Measurements from ENCODE around the gene TMEM53. TPM values are rescaled to one million over a fixed set of nuclear protein-coding genes. Genes with fewer than 3 reads are reported as not detected.

TMEM53 gene
- total RNA-seq, 1 donor from 2014 or later: 6.1 TPM

DNA sequence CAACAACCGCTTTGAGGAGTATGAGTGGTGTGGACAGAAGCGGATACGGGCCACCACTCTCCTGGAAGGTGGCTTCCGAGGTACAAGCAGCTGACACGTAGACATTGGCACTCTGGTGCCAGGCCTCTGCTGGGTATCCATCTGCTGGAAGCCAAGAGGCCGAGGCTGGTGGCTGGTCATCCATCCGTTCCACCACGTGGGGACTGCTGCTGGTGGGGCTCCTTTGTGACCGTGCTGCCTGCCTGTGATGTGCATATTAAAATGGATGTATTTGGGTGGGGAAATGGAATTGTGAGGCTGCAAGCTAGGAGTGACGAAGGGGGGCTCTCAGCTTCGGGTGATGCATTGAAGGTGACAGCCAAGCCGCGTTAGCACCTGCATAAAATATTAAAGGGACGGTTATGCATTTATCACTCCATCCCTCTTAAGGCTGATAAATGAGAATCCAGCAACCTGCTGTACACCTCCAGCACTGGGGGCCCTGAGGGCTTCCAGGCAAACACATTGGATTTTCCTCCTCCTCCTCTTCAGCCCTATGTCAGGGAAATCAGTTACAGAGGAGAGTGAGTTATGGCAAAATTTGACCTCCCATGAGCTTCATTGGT lies 38.1 kb downstream of the TMEM53 start:
- DNase-seq (ENCODE audit: low read depth) (no peak), FAIRE-seq (peak; percentile 18)
- Histone ChIP-seq H3K27me3 (ENCODE audit: control insufficient read depth, insufficient read depth, low read length) (no peaks in the 10 kb centered on the region), H3K4me3 (ENCODE audit: low read depth, low read length) (no peak overlapping the region), H3K36me3 (ENCODE audit: control insufficient read depth, insufficient read depth, low read length) (peaks cover 28% of the 10 kb centered on the region)
- TF ChIP-seq, protein P1, sequence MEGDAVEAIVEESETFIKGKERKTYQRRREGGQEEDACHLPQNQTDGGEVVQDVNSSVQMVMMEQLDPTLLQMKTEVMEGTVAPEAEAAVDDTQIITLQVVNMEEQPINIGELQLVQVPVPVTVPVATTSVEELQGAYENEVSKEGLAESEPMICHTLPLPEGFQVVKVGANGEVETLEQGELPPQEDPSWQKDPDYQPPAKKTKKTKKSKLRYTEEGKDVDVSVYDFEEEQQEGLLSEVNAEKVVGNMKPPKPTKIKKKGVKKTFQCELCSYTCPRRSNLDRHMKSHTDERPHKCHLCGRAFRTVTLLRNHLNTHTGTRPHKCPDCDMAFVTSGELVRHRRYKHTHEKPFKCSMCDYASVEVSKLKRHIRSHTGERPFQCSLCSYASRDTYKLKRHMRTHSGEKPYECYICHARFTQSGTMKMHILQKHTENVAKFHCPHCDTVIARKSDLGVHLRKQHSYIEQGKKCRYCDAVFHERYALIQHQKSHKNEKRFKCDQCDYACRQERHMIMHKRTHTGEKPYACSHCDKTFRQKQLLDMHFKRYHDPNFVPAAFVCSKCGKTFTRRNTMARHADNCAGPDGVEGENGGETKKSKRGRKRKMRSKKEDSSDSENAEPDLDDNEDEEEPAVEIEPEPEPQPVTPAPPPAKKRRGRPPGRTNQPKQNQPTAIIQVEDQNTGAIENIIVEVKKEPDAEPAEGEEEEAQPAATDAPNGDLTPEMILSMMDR (IDR thresholded peaks at IDR 0.05; ENCODE audit: insufficient read depth, low read length, severe bottlenecking): no peak

DNA sequence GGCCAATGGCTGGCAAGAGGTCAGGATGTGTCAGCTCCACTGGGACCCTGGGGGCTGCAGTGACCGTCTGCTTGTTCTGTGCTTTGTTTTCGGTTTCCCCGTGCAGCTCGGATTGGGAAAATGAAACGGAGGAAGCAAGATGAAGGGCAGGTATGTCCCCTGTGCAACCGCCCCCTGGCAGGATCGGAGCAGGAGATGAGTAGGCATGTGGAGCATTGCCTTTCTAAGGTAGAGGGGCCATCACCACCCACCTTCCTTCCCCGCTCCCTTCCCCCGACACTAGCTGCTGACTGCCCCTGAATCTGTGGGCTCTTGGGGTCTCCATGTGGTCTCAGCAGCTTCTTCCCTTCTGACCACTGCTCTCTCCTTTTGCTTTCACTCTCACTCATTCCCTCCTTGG lies 38.8 kb downstream of the TMEM53 start:
- Histone ChIP-seq H3K4me3 (ENCODE audit: low read depth, low read length) (no peak overlapping the region), H3K36me3 (ENCODE audit: control insufficient read depth, insufficient read depth, low read length) (peaks cover 27% of the 10 kb centered on the region), H3K27me3 (ENCODE audit: control insufficient read depth, insufficient read depth, low read length) (no peaks in the 10 kb centered on the region)
- TF ChIP-seq, protein P1 (IDR thresholded peaks at IDR 0.05; ENCODE audit: insufficient read depth, low read length, severe bottlenecking): no peak
- FAIRE-seq: no peak
- no peak for DNase-seq (ENCODE audit: low read depth)

DNA sequence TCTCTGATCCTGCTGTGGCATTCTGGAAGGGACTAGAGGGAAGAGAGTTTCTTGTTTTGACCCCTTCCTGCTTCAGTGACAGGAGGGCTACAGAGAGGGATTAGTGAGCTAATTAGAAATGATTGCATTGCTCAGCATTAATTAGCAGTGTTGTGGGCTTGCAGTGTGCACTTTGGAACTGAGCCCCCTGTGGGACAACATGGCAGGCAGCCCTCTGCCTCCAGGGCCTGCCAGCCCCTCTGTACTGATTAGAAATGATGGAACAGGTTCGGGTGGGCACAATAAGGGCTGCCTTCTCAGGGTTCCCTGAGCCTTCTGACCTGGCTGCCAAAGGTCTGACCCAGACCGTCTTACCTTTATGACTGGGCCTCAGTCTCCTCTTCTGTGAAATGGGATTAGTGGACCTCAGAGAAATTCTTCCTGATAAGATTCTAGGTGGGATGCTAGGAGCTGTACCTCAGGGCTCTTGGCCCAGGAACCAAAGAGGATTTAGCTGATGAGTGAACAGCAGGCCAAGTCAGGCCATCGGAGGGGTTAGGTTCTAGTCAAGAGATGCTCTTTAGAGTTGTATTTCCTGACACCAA lies 39.6 kb downstream of the TMEM53 start:
- DNase-seq (ENCODE audit: low read depth) (no peak), FAIRE-seq (no peak)
- TF ChIP-seq, protein P1 (IDR thresholded peaks at IDR 0.05; ENCODE audit: insufficient read depth, low read length, severe bottlenecking): no peak
- no peak overlapping the region for H3K4me3 ChIP-seq (ENCODE audit: low read depth, low read length)
- H3K27me3 ChIP-seq (ENCODE audit: control insufficient read depth, insufficient read depth, low read length): no peaks in the 10 kb centered on the region
- peaks cover 25% of the 10 kb centered on the region for H3K36me3 ChIP-seq (ENCODE audit: control insufficient read depth, insufficient read depth, low read length)

DNA sequence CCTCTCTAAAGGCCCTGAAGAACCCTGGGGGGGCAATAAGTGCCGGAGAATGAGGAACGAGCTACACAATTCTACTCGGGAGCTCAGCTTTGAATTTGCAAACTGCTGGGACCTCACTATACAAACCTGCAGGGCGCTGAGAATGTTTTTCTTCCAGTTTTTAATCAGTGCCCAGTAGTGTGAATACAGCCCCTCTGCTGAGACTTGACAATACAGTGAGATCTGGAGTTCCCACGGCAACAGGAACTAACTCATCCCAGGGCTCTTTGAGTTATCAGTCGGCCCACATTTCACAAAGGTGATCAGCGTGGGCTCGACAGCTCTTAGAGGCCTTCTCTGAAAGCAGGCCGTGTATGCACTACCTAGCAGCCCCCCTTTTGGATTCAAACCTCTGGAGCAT lies 41.7 kb downstream of the TMEM53 start:
- TF ChIP-seq, protein P1 (IDR thresholded peaks at IDR 0.05; ENCODE audit: insufficient read depth, low read length, severe bottlenecking): no peak
- peak overlapping the region; percentile 63 for H3K4me3 ChIP-seq (ENCODE audit: low read depth, low read length)
- FAIRE-seq (no peak), DNase-seq (ENCODE audit: low read depth) (no peak)
- H3K27me3 ChIP-seq (ENCODE audit: control insufficient read depth, insufficient read depth, low read length): no peaks in the 10 kb centered on the region
- peaks cover 15% of the 10 kb centered on the region for H3K36me3 ChIP-seq (ENCODE audit: control insufficient read depth, insufficient read depth, low read length)

DNA sequence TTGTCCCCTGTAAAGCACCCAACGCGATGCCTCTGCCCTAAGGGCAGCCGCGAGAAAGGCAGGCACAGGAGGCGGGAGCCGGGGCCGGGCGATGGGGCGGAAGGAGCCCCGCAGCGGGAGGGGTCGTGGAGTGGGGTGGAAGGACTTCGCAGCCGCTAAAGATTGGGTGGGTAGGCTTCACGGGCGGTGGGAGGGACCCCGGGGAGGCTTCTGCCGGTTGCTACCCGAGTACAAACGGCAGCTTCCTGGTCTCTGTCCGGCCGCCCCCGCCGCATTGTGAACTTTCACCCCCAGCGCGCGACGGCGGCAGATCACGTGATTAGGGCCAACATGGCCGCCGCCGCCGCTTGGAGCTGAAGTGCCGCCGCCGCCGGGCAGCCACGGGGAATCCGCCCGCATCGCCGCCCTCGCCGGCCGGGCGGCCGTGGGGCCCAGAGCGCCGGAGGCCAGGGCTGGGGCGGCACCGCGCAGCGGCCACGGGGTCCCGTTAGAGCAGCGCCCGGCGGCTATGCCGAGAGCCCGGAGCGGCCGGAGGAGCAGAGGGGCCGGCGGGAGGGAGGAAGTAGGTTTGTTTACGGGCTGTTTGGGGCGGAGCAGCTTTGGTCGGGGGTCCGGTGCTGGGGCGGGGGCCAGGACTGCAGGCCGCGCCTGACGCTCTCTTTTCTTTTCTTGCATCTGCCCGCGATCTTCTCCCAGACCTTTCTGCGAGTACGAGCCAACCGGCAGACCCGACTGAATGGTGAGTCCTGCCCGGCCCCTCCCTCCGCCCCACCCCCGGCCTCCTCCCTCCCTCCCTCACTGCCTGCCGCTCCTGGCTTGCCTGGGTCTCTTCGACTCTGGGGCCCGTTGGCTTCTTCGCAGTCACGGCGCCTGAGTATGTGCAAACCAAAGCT lies 42.4 kb downstream of the TMEM53 start:
- DNase-seq (ENCODE audit: low read depth): peak; percentile 68
- FAIRE-seq: no peak

More for the DNA sequence above, 42.4 kb downstream of the TMEM53 start:
- TF ChIP-seq, protein P1 (IDR thresholded peaks at IDR 0.05; ENCODE audit: insufficient read depth, low read length, severe bottlenecking): no peak
- Histone ChIP-seq H3K36me3 (ENCODE audit: control insufficient read depth, insufficient read depth, low read length) (peaks cover 13% of the 10 kb centered on the region), H3K27me3 (ENCODE audit: control insufficient read depth, insufficient read depth, low read length) (no peaks in the 10 kb centered on the region), H3K4me3 (ENCODE audit: low read depth, low read length) (peak overlapping the region; percentile 63)

Measured in bronchial epithelial cell (primary cell).